ENCODE measurements around the gene CAMTA1.

GRCh38 chr1:7716506-7716905 lies 931.3 kb downstream of the CAMTA1 start:
- TF ChIP-seq EZH2 (IDR thresholded peaks at IDR 0.05; ENCODE audit: borderline replicate concordance, low read depth, low read length, poor library complexity, severe bottlenecking) = no peak
- TF ChIP-seq, protein P1, sequence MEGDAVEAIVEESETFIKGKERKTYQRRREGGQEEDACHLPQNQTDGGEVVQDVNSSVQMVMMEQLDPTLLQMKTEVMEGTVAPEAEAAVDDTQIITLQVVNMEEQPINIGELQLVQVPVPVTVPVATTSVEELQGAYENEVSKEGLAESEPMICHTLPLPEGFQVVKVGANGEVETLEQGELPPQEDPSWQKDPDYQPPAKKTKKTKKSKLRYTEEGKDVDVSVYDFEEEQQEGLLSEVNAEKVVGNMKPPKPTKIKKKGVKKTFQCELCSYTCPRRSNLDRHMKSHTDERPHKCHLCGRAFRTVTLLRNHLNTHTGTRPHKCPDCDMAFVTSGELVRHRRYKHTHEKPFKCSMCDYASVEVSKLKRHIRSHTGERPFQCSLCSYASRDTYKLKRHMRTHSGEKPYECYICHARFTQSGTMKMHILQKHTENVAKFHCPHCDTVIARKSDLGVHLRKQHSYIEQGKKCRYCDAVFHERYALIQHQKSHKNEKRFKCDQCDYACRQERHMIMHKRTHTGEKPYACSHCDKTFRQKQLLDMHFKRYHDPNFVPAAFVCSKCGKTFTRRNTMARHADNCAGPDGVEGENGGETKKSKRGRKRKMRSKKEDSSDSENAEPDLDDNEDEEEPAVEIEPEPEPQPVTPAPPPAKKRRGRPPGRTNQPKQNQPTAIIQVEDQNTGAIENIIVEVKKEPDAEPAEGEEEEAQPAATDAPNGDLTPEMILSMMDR (conservative IDR thresholded peaks at IDR 0.05; ENCODE audit: low read depth, low read length) = no peak

All from A673 (cell line).